HS-27A (cell line): ENCODE measurements around the gene GALNT10.

Experiments
- DNase-seq: peaks from one replicate; pipeline ENCODE4 v3.0.0-alpha.2; 2012; ENCODE audit warnings: low read depth, missing footprints

The GALNT10 gene

DNA sequence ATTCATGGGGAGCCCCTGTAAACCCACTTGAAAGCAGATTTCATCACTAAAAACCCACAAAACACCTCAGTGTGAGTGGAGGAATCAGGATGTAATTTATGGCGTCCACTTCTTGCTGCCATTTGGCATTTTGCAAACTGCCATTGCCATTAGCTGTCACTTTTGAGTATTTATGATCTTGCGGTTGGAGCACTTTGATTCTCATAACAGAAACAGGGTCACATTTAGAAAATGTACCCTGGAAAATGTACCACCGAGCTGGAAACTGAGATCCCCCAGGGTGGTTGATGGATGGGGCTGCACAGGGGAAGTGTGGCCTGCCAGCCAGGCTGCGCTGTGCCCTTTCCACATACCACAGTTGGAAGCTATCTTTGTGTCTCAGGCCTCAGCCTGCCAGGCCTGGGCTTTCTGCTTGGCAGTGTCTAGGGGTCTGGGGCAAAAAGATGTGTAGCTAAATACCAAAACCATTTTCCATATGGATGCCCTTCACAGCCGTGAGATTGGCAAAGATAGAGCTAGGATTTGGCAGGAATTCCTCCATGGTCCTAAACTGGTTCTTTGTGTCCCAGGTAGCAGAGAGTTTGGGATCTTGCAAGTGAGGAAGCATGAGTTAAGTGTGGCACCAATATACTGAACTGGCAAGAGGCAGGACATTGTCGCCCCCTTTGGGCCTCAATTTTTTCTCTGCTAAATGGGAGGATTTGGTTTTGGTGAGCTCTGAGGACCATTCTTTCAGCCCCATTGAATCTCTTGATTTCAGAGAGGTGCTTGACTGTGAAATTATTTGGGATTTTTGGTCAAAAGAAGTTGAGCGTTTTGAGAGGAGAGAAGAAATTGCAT, 46.2 kb downstream of the GALNT10 start:
- no peak for DNase-seq

DNA sequence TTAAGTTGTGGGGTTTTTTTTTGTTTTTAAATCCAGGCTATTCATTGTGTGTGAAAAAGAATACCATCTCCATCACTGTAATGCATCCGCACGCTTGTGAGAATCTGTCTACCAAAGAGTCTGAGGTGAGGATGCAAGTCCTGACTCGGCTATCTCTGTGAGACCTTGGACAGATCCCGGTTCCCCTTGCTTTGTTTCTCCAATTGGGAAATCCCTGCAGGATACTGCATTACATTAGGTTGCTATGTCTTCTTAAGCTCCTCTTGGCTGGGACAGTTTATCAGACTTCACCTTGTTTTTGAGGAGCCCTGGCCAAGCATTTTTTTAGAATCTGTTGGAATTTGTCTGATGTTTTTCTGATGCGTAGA, 46.8 kb downstream of the GALNT10 start:
- DNase-seq: no peak

DNA sequence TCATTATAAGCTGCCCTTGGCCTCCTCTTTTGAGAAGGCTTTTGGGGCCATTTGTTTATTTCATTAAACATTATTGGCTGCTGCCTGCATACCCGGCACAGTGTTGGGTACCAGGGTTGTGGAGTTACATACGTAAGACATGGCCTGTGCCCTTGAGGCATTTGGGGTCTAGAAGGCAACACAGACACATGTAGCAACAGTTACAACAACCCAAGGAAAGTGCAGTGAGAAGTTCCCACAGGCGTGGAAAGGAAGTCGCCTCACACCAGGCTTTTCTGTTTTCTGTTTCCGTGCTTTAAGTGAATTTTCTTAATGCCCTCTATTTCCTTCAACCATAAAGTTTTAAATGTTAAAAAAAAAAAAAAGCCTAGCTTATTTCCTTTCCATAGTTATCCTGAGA, 47.4 kb downstream of the GALNT10 start:
- DNase-seq: no peak

DNA sequence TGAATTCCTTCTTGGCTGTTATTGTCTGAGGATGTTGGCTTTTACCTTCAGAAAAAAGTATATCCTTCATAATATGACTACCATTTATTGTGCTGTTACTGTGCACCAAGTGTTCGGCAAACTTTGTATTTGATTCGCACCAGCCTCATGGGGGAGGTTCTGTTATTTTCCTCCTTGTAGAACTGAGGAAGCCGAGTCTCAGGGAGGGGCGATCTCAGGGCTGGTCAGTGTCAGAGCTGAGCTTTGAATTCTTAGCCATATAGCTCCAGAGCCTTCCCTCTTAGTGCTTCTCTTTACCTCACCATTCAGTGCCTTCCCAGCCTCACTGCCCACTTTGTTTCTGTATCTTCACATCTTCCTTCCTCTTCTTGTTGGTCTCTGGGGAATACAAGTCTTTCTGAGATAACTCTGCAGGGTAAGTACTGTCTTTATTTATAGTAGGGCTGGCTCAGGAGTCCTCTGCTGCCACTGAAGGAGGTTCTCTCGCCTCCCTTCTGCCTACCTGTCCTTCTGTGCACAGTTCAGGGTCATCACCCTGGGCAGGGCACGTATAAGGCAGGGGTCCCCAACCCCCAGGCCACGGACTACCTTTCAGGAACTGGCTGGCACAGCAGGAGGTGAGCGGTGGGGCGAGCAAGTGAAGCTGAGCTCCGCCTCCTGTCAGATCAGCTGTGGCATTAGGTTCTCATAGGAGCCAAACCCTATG, 48.4 kb downstream of the GALNT10 start:
- no peak for DNase-seq

DNA sequence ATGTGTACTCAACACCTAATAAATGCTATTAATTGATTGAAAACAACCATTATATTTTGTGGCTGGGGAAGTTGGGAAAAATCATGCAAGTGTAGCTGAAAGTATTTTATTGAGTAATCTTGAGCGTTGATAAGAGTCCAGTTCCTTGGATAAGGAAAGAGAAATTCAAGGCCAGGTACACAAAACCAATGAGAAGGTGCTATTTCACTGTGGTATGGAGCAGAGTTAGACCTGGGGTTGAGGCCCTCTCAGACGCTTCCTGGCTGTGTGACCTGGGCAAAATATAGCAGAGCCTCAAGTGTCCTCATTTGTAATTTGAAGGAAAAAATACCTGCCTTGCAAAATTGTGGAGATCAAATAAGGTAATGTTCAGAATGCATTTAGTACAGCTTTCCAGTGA, 50.1 kb downstream of the GALNT10 start:
- no peak for DNase-seq

DNA sequence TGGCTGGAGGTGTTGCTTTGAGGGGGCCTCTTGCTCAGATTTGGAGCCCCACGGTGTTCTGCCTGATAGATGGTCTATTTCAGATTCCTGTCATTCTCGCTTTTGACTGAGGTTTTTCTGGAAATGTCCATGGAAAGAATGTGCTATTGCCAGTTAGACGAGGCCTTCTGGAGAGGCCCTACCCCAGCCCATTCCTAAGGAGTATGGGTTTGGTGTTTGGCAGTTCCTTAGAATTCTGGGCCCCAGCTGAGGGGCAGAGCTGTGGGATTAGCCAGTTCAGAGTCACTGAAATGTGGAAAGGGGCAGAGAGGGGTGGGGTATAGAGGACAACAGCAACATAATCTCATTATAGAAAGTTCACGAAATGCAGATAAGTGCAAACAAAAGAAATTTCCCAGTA, 50.5 kb downstream of the GALNT10 start:
- no peak for DNase-seq

DNA sequence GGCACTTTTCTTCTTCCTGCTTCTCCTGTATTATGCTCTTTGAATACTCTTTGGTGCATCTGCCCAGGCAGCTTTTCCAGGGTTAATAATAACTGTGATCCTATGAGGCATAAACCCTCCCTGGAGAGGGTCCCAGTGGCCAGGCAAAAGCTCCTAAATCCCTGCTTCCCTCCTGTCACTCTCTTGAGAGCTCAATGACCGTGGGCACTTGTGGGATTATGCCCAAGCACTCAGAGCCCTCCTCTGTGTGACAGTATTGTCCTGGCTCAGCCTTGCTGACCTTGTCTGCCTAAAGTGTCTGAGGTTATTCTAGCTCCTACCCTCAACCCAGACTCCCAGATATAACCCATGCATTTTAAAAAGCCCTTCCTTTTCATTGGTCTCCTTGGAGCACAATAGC, 51.9 kb downstream of the GALNT10 start:
- DNase-seq: no peak

DNA sequence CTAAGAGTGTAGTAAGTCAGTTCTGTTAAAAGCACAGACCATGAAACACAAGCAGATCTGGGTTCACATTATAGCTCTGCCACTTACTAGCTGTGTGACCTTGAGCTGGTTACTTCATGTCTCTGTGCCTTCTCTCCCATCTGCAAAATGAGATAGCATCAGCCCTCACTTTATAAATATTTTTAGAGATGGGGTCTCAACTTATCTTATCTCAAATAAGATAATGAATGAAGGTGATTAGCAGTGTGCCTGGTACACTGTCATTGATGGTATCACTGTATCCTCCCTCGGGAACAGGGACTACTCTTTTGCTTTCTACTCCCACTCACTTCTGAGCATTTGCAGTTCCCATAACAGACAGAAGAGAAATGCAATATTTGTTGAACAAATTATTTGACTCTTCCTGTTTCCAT, 52.4 kb downstream of the GALNT10 start:
- no peak for DNase-seq

DNA sequence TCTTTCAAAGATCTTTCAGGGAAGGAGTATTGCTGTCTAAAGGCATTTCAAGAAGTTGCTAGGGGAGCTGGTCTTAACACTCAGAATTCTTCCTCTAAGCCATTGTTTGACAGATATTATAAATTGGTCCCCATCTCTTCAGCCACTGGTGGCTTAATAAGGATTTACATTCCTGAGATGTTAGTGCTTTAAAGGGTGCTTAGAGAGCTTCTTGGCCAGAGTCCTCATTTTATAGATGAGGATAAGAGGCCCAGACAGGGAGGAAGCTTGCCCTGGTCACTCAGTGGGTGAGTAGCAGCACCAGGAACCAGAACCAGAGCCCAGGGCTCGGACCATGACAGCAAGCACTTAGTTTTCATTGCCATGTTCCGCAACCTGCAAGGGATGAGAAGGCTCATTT, 53.2 kb downstream of the GALNT10 start:
- DNase-seq: no peak

DNA sequence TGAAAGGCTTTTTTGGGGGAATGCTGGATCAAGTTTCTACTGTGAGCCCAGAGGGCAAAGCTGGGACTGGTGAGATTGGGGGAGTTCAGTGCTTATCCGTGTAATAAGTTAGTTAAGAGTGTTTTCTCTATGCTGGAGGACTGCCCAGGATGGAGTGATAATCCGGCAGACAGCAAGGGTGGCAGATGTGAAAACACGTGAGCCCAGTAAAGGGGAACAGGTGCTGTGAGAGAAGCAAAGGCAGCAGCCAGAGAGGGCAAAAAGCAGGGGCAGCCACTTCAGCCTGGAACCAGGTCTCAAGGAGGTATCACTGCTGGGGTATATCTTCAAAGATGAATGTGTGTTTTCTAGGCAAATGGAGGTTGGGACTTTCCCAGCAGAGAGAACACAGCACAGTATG, 53.9 kb downstream of the GALNT10 start:
- DNase-seq: no peak

DNA sequence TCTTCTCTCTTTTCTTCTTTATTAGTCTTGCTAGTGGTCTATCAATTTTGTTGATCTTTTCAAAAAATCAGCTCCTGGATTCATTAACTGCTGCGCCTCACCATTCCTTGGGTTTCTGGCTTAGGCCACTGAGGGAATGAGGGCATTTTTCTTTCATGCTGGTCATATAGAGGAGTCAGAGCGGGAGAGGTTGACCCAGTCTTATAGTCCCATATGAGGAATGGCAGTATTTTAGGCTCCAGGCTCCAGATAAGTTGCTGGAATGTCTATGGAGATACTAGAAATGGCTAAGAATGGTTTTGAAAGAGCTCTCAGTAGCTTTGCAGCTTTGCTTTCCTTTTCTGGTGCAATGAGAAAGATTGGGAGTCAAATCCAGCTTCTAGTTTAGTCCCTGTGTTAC, 58.2 kb downstream of the GALNT10 start:
- no peak for DNase-seq

DNA sequence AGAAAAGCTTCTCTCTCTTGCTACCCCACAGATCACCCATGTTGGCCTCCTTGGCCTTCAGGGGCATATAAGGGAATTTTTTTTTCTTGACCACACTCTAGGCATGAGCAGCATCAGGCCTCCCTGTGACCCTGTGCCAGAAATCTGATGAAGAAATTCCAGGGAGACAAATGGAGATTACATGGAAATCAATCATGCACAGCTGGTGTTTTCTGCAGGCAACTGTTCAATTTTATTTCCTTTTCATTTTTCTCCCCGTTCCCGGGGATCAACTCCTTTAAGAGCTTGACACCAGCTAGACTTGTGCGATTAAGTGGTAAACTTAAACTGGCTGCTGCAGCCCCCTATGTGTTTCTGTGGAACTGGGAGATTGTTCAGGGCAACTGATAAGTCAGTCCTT, 59.3 kb downstream of the GALNT10 start:
- no peak for DNase-seq

DNA sequence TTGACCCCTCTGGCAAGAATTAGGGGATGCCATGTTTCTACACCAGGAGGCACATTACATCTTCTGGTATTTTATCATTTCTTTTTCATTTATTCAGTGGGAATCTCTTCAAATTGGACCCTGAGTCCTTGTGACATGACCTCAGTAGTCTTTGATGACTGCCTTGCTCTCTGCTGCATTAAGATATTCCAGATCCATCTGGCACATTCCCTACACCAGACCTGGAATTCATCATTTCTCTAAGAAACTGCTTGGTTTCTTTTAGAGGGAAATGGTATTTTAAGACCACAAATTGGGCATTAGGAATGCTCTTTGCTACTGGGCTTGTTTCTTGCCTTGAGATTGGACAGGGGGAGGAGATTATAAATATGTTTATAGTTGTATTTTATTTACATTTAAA, 61.0 kb downstream of the GALNT10 start:
- no peak for DNase-seq

DNA sequence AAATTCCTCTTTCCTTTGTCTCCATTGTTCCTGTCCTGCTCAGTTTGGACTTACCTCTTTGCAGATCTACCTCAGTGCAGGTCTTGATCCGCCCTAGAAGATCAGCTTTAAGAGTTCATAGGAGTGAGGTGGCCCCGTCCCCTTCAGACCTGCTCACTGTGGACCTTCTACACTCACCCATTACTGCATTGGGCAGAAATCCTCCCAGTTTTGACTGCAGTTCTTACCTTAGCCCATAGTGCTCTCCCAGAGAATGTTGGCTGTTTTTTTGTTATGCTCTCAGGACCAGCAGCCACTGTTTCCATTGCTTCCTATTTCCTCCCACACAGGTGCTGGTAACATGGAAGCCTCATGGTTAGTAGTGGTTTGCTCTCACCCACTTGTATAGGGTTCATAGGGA, 63.3 kb downstream of the GALNT10 start:
- DNase-seq: no peak

DNA sequence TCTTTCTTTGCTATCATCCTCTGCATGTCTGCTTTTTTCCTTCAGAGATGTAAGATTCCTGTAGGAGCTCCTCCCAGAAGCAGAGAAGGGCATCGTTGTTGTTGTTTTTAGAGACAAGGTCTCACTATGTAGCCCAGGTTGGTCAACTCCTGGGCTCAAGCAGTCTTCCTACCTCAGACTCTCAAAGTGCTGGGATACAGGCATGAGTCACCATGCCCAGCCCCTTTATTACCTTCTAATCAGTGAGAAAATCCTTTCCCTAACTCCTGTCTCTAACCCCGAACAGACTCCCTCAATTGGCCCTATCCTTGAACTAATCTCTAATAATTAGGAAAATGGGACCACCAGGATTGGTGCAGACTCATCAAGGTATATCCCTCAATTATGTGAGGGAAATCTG, 64.4 kb downstream of the GALNT10 start:
- no peak for DNase-seq

DNA sequence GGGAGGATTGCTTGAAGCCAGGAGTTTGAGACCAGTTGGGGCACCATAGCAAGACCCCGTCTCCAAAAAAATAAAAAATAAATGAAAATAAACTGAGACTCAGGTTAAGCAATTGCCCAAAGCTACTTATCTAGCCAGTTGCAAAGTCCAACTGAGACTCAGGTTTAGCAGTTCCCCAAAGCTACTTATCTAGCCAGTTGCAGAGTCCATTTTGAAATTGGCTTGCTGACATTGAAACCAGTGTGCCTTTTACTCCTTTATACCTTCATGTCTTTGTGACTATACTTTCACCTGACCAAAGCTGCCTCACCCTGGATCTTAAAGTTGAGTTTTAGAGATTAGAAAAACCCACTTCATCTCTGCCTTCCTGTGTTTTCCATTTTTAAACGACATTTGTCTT, 66.5 kb downstream of the GALNT10 start:
- DNase-seq: no peak

DNA sequence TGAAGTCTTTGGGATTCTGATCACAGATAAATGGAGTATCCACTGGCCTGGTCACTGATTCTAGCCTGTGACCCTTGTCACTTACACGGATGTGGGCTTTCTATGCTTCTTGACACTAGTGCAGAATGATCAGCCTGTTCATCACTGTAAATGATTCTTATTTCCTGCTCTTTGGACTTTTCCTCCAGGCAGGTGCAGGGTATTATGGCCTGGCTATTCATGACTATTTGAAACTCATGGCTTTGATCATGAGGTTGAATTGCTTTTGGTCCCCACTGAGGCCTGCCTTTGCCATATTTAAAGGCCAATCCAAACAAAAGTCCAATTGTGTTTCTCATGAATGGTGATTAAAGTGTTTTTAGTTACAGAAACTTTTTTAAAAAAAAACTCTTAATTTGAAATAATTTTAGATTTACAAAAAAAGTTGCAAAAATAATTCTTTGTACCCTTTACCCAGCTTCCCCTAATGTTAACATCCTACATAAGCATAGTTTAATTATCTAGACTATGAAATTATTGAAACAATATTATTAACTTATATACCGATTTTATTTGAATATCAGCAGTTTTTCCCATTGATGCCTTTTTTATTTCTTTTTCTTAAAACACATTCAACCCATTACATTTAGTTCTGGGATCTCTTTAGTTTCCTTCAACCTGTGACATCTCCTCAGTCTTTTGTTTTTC, 68.1 kb downstream of the GALNT10 start:
- DNase-seq: no peak

DNA sequence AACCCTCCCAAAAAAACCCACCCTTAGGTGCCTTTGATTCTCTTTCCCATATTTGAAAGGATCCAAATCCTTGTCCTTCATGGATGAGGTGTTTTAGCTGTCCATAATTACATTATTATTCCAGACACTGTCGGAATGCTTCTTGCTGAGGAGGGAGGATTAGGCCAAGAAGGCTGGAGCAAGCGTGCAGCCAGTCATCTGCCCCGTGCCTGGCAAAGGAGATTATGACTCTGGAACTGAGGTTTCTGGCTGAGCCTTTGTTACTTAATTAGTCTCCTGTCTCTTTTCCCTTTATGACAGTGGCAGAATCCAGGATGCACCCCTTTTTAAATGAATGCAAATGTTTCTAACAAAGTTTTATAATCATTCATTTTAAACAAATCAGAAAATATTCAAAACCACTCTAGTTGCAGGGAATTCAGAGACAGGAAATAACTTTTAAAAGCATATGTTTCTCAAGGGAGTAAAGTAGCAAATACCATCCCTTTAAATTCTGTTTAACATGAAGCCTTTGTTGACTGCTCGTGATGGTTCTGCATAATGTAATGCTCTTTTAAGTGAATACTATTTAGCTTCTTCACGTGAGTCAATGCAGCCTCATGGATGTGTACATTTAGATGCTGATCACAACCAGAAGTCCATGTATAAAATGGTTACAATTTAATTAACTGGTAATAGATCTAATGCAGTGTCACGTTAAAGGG, 69.8 kb downstream of the GALNT10 start:
- no peak for DNase-seq

DNA sequence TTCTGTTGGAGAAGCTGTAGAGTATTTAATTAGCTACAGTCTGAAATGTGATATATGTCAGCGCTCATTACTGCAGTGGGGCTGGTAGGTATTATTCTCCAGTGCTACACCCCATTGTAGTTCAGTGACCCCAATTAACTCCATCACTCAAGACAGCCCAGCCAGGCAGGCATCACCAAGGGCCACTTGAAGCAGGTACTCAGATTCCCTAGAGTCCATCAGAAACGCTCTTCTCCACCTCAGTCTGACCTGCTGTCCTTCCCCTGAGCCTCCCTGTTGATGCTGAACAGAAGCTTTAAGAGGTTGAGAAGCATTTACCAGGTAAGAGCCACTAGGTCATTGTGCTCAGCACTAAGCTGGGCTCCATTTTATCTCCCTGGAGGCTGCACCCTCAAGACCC, 71.8 kb downstream of the GALNT10 start:
- DNase-seq: no peak

DNA sequence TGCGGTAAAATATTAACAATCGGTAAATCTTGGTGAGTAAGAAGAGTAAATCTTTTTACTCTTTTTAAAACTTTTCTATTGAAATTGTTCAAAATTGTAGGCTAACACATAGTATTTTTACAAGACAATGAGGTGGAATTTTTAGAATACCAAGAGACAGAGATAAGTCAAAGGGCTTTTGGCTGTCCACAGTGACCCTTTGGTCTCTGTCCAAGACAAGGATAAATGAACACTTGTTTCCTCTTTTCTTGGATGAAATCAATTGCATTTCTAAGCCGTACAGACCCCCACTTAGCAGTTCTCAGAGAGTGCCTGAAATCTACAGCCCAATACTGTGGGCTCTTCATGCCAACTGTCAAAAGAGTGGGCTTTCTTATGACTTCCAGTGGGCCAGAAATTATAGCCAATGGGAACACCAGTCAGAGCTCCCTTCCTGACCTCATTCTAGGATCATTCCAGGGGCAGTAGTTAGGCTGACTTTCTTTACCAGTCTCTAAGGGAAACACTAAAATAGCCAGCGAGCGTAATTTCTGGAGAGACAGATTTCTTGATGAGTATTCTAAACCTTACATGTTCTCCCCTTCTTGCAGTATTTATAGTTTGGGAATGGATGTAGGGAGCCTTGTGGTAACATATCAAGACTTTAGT, 74.1 kb downstream of the GALNT10 start:
- DNase-seq: no peak

DNA sequence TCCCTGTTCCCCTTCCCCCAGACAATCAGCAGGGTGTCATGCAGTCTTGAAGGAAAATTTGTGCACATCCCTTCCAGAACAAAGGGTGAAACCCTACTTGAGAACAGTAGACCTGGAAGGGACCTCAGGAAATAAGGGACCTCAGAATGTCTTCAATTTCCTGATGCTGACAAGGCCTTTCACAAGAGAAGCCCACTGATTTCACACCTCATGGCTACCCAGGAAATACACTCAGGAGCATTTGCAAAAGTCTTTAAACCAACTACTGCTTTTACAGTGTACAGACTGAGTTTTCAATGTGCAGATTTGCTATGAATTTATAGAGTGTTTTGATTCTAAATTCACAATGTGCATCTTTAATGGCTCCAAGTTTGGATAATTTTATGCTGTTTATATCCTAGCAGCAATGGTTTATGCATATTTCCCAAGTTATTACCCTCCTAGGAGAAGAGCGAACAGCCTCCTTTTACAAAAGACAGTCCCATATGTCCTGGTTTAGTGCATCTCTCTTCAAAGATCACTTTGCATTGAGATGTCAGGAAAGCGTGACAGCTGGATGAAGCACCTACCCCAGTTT, 74.8 kb downstream of the GALNT10 start:
- DNase-seq: no peak

DNA sequence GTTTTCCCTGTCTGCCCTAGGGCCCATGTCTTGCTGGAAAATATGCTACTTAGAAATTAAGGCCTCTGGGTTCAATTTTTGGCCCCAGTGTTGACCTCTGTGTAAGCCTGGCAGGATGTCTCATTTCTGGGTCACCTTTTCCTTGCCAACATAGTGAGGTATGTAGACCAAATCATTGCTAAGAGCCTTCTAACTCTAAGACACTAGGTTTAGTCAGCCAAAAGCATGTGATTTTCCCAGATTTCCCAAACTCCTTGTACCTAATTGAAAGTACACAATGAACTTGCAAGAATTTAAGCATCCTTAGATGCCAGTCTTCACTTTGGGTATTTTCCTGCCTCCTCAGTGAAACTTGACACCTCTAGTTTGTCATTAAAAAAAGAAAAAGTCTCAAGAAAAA, 77.0 kb downstream of the GALNT10 start:
- DNase-seq: no peak
